ENCODE results near the gene TUBB2B.

- TF ChIP-seq CTCF (conservative IDR thresholded peaks at IDR 0.05; ENCODE audit: low read length) (no peak), EZH2phosphoT487 (IDR thresholded peaks at IDR 0.05; ENCODE audit: borderline replicate concordance, low read depth, low read length) (no peak)
Measured at GRCh38 chr6:3213334-3213695, 14.1 kb downstream of the TUBB2B start.

Measured in OCI-LY7 (cell line).